ENCODE measurements around the gene BCR. TPM values are rescaled to one million over a fixed set of nuclear protein-coding genes. Genes with fewer than 3 reads are reported as not detected.

Gene BCR
- total RNA-seq, 1 experiment from 2014 or later, result 129 TPM

- DNase-seq (ENCODE audit: low spot score), result no peak
- Mint-ChIP-seq H3K9me3 (no peaks in the 10 kb centered on the region), H3K27ac (no peak overlapping the region), H3K4me1 (no peaks in the 10 kb centered on the region; the same call in 1 of the 2 replicates), H3K4me3 (no peak overlapping the region), H3K27me3 (ENCODE audit: low read depth) (no peaks in the 10 kb centered on the region), H3K36me3 (peaks cover 39% of the 10 kb centered on the region)
- no peak for ATAC-seq
- TF ChIP-seq HMGXB4 (CRISPR knock-in tag; IDR thresholded peaks at IDR 0.05) (no peak), CTCF (IDR thresholded peaks at IDR 0.05) (no peak), IRF1 (CRISPR knock-in tag; IDR thresholded peaks at IDR 0.05) (no peak), USF1 (CRISPR knock-in tag; IDR thresholded peaks at IDR 0.05) (no peak), ARID4B (CRISPR knock-in tag; IDR thresholded peaks at IDR 0.05; ENCODE audit: borderline replicate concordance) (no peak), E2F5 (CRISPR knock-in tag; IDR thresholded peaks at IDR 0.05) (no peak), NFATC4 (CRISPR knock-in tag; IDR thresholded peaks at IDR 0.05) (no peak), AR (CRISPR knock-in tag; IDR thresholded peaks at IDR 0.05) (no peak), STAT6 (CRISPR knock-in tag; conservative IDR thresholded peaks at IDR 0.05; ENCODE audit: low read depth) (no peak), SOX15 (CRISPR knock-in tag; IDR thresholded peaks at IDR 0.05) (no peak)
- ChIA-PET CTCF (interaction anchor here (0.9 kb wide), 1 partner anchor 94 kb away, joined by 3 read pairs; no protein-coding TSS in a partner anchor), POLR2A (no interaction called here)
Observed at GRCh38 chr22:23277583-23278295, 97.4 kb downstream of the BCR start.

All from WTC11 (cell line).